H1 (cell line): ENCODE data around the gene SLC9A5. TPM values are rescaled to one million over a fixed set of nuclear protein-coding genes. Genes with fewer than 3 reads are reported as not detected.

Experiments used
- CTCF ChIA-PET: fragments of 300-600 bp; sonication (Branson Sonifier 250); formaldehyde crosslinking; loops from one replicate; lab custom pipeline; 2021; ENCODE audit not compliant: partially characterized antibody; lab: Charles Lee
- POLR2A ChIA-PET: fragments of 300-600 bp; sonication (Branson Sonifier 250); formaldehyde crosslinking; loops from one replicate; lab custom pipeline; 2021; ENCODE audit warnings: inconsistent platforms; ENCODE audit not compliant: partially characterized antibody; lab: Charles Lee
- DNase-seq, 2 experiments: peaks; one replicate each; pipeline versions ENCODE4 v3.0.0 to v3.0.0-alpha.2; 2010 to 2022; ENCODE audit warnings: low spot score in 2 of 2, low read depth in 1 of 2, mixed read lengths in 1 of 2
- FAIRE-seq: peaks from 2 replicates; lab custom pipeline; 2011; peaks lifted over from hg19 to GRCh38; lab: Jason Lieb, UNC
- H2AFZ ChIP-seq: 2 replicates; pipeline ENCODE4 v1.8.1; 2012; ENCODE audit warnings: low read length, inconsistent platforms
- H2AK5ac ChIP-seq: 2 replicates; pipeline ENCODE4 v1.6.1; 2013; ENCODE audit warnings: low read depth, low read length
- H2BK120ac ChIP-seq: replicated peaks from 2 replicates; pipeline ENCODE3; 2013; ENCODE audit warnings: low read depth, low read length, inconsistent platforms
- H2BK12ac ChIP-seq: 2 replicates; pipeline ENCODE4 v1.6.1; 2013; ENCODE audit warnings: low read depth, low read length
- H2BK15ac ChIP-seq: 2 replicates; pipeline ENCODE4 v1.6.1; 2013; ENCODE audit warnings: low read length
- H2BK20ac ChIP-seq: 2 replicates; pipeline ENCODE4 v1.6.1; 2013; ENCODE audit warnings: low read length
- H2BK5ac ChIP-seq: 2 replicates; pipeline ENCODE4 v1.6.1; 2013; ENCODE audit warnings: low read depth, low read length
- H3K14ac ChIP-seq: 2 replicates; pipeline ENCODE4 v1.6.1; 2013; ENCODE audit warnings: inconsistent platforms; ENCODE audit not compliant: insufficient read length
- H3K18ac ChIP-seq: 2 replicates; pipeline ENCODE4 v1.6.1; 2013; ENCODE audit warnings: low read length; ENCODE audit errors: extremely low read depth
- H3K23ac ChIP-seq: 2 replicates; pipeline ENCODE4 v1.6.1; 2013; ENCODE audit warnings: inconsistent platforms; ENCODE audit not compliant: insufficient read length
- H3K23me2 ChIP-seq: 2 replicates; pipeline ENCODE4 v1.6.1; 2013; ENCODE audit warnings: low read depth, low read length
- H3K27ac ChIP-seq: 2 replicates; pipeline ENCODE4 v1.6.1; 2011; ENCODE audit warnings: low read depth, low read length, inconsistent platforms
- H3K27me3 ChIP-seq, 4 experiments: replicated peaks in 1 of 4; 1 replicate in 1 of 4; 2 replicates in 3 of 4; pipeline versions ENCODE4 v1.6.1 to v1.8.1; 2011 to 2013; ENCODE audit warnings: low read length in 3 of 4, mild to moderate bottlenecking in 3 of 4, inconsistent platforms in 2 of 4, mixed read lengths in 2 of 4, moderate library complexity in 1 of 4; ENCODE audit not compliant: control insufficient read depth in 3 of 4, insufficient read depth in 3 of 4; ENCODE audit errors: extremely low read depth in 1 of 4
- H3K36me3 ChIP-seq, 4 experiments: 2 replicates each; pipeline versions ENCODE4 v1.6.1 to v1.8.1; 2011 to 2013; ENCODE audit warnings: mild to moderate bottlenecking in 4 of 4, low read length in 3 of 4, moderate library complexity in 2 of 4, control low read depth in 1 of 4, inconsistent platforms in 1 of 4; ENCODE audit not compliant: insufficient read depth in 4 of 4, control insufficient read depth in 2 of 4
- H3K4ac ChIP-seq: replicated peaks from 2 replicates; pipeline ENCODE3; 2013; ENCODE audit warnings: low read length, low read depth, mixed read lengths, inconsistent platforms; ENCODE audit not compliant: insufficient read length
- H3K4me1 ChIP-seq, 4 experiments: replicated peaks in 1 of 4; 1 replicate in 1 of 4; 2 replicates in 3 of 4; pipeline versions ENCODE4 v1.6.1 to v1.8.1; 2011 to 2013; ENCODE audit warnings: low read length in 3 of 4, inconsistent platforms in 2 of 4, mixed read lengths in 1 of 4; ENCODE audit not compliant: insufficient read depth in 4 of 4, control insufficient read depth in 3 of 4
- H3K4me2 ChIP-seq, 2 experiments: 2 replicates each; pipeline versions ENCODE4 v1.6.1 to v1.8.1; 2011 to 2013; ENCODE audit warnings: low read depth in 2 of 2, low read length in 2 of 2, control low read depth in 1 of 2, inconsistent platforms in 1 of 2, mild to moderate bottlenecking in 1 of 2; ENCODE audit not compliant: insufficient read depth in 1 of 2
- H3K4me3 ChIP-seq, 4 experiments: fragments of 200-600, 300-600 bp in 1 of 4; sonication (generic), shearing (Covaris generic), sonication (Bioruptor Twin) in 1 of 4; 2 replicates each; pipeline versions ENCODE4 v1.5.1 to v1.8.1; 2011 to 2016; ENCODE audit warnings: low read length in 4 of 4, low read depth in 3 of 4, control low read depth in 2 of 4, inconsistent platforms in 2 of 4, mild to moderate bottlenecking in 2 of 4, mixed read lengths in 1 of 4, moderate library complexity in 1 of 4; ENCODE audit not compliant: insufficient read depth in 2 of 4; ENCODE audit errors: extremely low read depth in 1 of 4
- H3K56ac ChIP-seq: replicated peaks from 2 replicates; pipeline ENCODE3; 2013; ENCODE audit warnings: low read depth, mild to moderate bottlenecking, mixed read lengths, low read length, inconsistent platforms; ENCODE audit not compliant: insufficient read length
- H3K79me1 ChIP-seq: 2 replicates; pipeline ENCODE4 v1.6.1; 2013; ENCODE audit warnings: low read depth, low read length, control low read depth
- H3K79me2 ChIP-seq, 2 experiments: 2 replicates each; pipeline versions ENCODE4 v1.6.1 to v1.8.1; 2012 to 2013; ENCODE audit warnings: low read length in 2 of 2, mild to moderate bottlenecking in 2 of 2, inconsistent platforms in 1 of 2; ENCODE audit not compliant: insufficient read depth in 2 of 2, control insufficient read depth in 1 of 2
- H3K9ac ChIP-seq, 4 experiments: replicated peaks in 1 of 4; 1 replicate in 1 of 4; 2 replicates in 3 of 4; pipeline versions ENCODE4 v1.6.1 to v1.8.1; 2011 to 2013; ENCODE audit warnings: low read depth in 3 of 4, low read length in 3 of 4, control low read depth in 2 of 4, mild to moderate bottlenecking in 2 of 4, moderate library complexity in 2 of 4, inconsistent platforms in 1 of 4; ENCODE audit errors: extremely low read depth in 1 of 4
- H3K9me3 ChIP-seq, 2 experiments: 2 replicates each; pipeline versions ENCODE4 v1.6.1 to v1.8.1; 2012 to 2013; ENCODE audit warnings: mild to moderate bottlenecking in 2 of 2, moderate library complexity in 2 of 2, control low read depth in 1 of 2, inconsistent platforms in 1 of 2, low read depth in 1 of 2, low read length in 1 of 2, mixed read lengths in 1 of 2; ENCODE audit not compliant: insufficient read depth in 2 of 2
- H4K20me1 ChIP-seq, 2 experiments: replicated peaks in 1 of 2; 2 replicates each; pipeline versions ENCODE3 to v1.8.1; 2011 to 2013; ENCODE audit warnings: inconsistent platforms in 2 of 2, low read length in 2 of 2, mild to moderate bottlenecking in 1 of 2; ENCODE audit not compliant: insufficient read depth in 2 of 2, control insufficient read depth in 1 of 2
- H4K5ac ChIP-seq: 2 replicates; pipeline ENCODE4 v1.6.1; 2013; ENCODE audit warnings: low read length, low read depth, mixed read lengths, inconsistent platforms; ENCODE audit not compliant: insufficient read length
- H4K8ac ChIP-seq: 2 replicates; pipeline ENCODE4 v1.8.0; 2013; ENCODE audit warnings: mild to moderate bottlenecking, moderate library complexity, low read length, inconsistent platforms; ENCODE audit not compliant: insufficient read depth; ENCODE audit errors: extremely low read depth
- H4K91ac ChIP-seq: replicated peaks from 2 replicates; pipeline ENCODE3; 2013; ENCODE audit warnings: low read length, mixed read lengths, inconsistent platforms; ENCODE audit not compliant: insufficient read length
- EZH2 ChIP-seq: fragments of 200-600 bp; sonication (generic); IDR thresholded peaks from 2 replicates; pipeline ENCODE4 v1.7.1; 2012; ENCODE audit warnings: low read depth, mild to moderate bottlenecking, moderate library complexity, low read length, inconsistent platforms; ENCODE audit not compliant: severe bottlenecking
- NANOG ChIP-seq: IDR thresholded peaks from 2 replicates; pipeline ENCODE4 v1.6.1; 2011; ENCODE audit warnings: low read length, low read depth, mild to moderate bottlenecking, inconsistent platforms; ENCODE audit not compliant: insufficient read depth, poor library complexity, severe bottlenecking
- WGBS, 2 experiments: shearing (Covaris generic) in 1 of 2; methylation state at CpG; one replicate each; pipeline versions ENCODE4 v1.1.6 to v1.1.7; 2013 to 2015; ENCODE audit warnings: low lambda C conversion rate in 2 of 2, mixed read lengths in 2 of 2, inconsistent platforms in 1 of 2, low coverage in 1 of 2, missing lambda C conversion rate in 1 of 2; ENCODE audit not compliant: insufficient replicate concordance in 2 of 2, insufficient coverage in 1 of 2, insufficient read length in 1 of 2; ENCODE audit errors: extremely low coverage in 1 of 2, missing lambda C conversion rate in 1 of 2; 5-methylcytosine and 5-hydroxymethylcytosine counted together
- polyA plus RNA-seq, 7 experiments: library from polyadenylated mRNA; depleted of rRNA in 3 of 7; stranded (reverse) in 5 of 7; unstranded in 2 of 7; fragments of >200 nt in 5 of 7; fragments of 200-250 nt in 2 of 7; gene quantifications; 1 replicate in 5 of 7; 2 replicates in 1 of 7; 4 replicates in 1 of 7; pipeline versions ENCODE4 v1.2.1 to v1.2.3, GENCODE V29; 2011 to 2013; ENCODE audit warnings: missing spikeins in 2 of 7, mixed read lengths in 2 of 7
- total RNA-seq: library from RNA; stranded (reverse); fragmentation: NEBNext Ultra II Directional; extraction: Animal tissue kit (Norgen Biotek cat#: 25700); gene quantifications from 2 replicates; pipeline ENCODE4 v1.2.1, GENCODE V29; 2021

Gene SLC9A5
- total and polyA plus RNA-seq, 2 of the 8 experiments (the other 6 are each of a cell fraction or from before 2014, with no cell fraction given) = 7.9 to 8.6 TPM

DNA sequence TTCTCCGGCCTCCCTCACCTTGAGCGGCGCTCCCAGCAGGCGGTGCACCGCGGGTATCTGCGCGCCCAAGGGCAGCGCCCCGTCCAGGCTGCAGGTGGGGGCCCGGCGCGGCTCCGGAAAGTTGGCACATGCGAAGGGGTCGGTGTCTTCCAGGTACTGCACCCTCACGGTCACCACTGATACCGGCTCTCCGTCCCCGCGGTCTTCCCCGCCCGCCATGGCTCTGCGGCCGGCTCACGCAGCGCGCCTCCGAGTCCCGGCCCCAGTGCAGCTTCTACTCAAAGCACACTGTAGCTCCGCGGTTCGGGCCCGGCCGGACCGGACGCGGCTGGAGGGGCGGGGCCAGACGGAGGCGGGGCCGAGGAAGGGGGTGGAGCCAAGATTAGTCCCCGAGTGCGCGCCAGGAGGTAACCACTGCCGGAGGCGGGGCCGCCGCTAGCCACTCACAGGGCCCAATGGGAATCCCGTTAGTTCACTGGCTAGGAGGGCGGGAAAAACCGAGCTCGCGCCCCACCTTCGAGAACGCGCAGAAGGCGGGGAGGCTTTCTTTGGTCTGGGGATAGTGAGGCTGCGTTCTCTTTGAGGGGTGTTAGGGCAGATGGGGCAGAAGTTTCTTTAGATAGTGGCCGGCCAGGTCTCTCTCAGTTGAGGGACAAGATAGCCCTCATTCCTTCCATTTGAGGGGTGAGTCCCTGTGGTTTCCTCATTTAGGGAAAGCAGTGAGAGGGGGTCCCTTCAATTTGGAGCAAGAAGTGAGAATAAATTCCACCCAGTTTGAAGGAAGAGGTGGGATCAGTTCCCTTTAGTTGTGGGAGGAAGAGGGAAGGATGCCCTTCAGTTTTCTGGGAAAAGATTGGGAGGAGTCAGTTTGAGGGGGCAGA, 1.3 kb upstream of the SLC9A5 start, which contains the start of gene FHOD1:
Gene FHOD1, minus strand, starts transcription at position 290 of the 881 bp plus-strand sequence. Its CDS starts 71 bp downstream, at position 219.
- Histone ChIP-seq H3K4me1 (peaks cover 9 to 30% (median 13%) of the 10 kb centered on the region in 4 experiments), H2BK5ac (peak within 1 kb of the TSS; percentile 96; the same call in 1 of the 2 replicates), H3K9me3 (no peaks in the 10 kb centered on the region), H3K27me3 (peaks cover 0 to 21% (median 13%) of the 10 kb centered on the region in 4 experiments; a peak in 5 of 7 replicates), H3K56ac (peak within 1 kb of the TSS; percentile 77), H3K23me2 (peaks cover 12% of the 10 kb centered on the region; the same call in 1 of the 2 replicates), H4K5ac (peak within 1 kb of the TSS; percentile 2), H3K79me2 (peaks cover 0 to 21% of the 10 kb centered on the region in 2 experiments; a peak in 2 of 4 replicates), H2BK12ac (0 out of 2 replicates have a peak within 1 kb of the TSS, but pooled peaks have one; percentile 52), H3K23ac (no peak within 1 kb of the TSS), H3K4me2 (peak within 1 kb of the TSS; percentile 92 to 95), H4K8ac (peak within 1 kb of the TSS; percentile 87), H2AK5ac (no peak within 1 kb of the TSS), H4K91ac (peak within 1 kb of the TSS; percentile 57), H3K27ac (peak within 1 kb of the TSS; percentile 85), H3K4me3 (peak within 1 kb of the TSS; percentile 67 to 87 (median 70)), H3K18ac (peak within 1 kb of the TSS; percentile 90), H2AFZ (no peak within 1 kb of the TSS), H3K9ac (peak within 1 kb of the TSS; percentile 47 to 74 (median 66); a peak in 6 of 7 replicates), H2BK120ac (no peak within 1 kb of the TSS), H3K4ac (peak within 1 kb of the TSS; percentile 62), H3K36me3 (no peaks in the 10 kb centered on the region), H4K20me1 (peaks cover 0 to under 1% of the 10 kb centered on the region in 2 experiments), H2BK15ac (0 out of 2 replicates have a peak within 1 kb of the TSS, but pooled peaks have one; percentile 0), H3K79me1 (peaks cover 8% of the 10 kb centered on the region), H3K14ac (no peak within 1 kb of the TSS), H2BK20ac (no peak within 1 kb of the TSS)
- DNase-seq (peak; percentile 84 to 100), FAIRE-seq (no peak)
- POLR2A ChIA-PET = interaction anchor here (0.6 to 6.8 kb wide), 21 partner anchors 11 to 96 kb away, joined by 3 to 111 read pairs (median 4); partner anchors contain the start of genes ELMO3 and TMEM208
- CTCF ChIA-PET = interaction anchor here (0.8 to 4.4 kb wide), 18 partner anchors 9 to 198 kb away, joined by 3 to 33 read pairs (median 4); partner anchors contain the start of genes B3GNT9, KCTD19 and LRRC36
- 2% methylated on average over 37 of the region's 60 CpGs; no CpG with 5 or more reads in 1 of the 2 experiments for WGBS, 2 experiments
- no peak for TF ChIP-seq EZH2
- TF ChIP-seq NANOG = no peak
